Measurements from ENCODE around the gene GHR.
"Not testable (repeated sequence)": the region's sequence is repeated elsewhere in the genome, so short reads cannot be mapped to it uniquely, and the experiment has no call there.

Gene GHR

DNA sequence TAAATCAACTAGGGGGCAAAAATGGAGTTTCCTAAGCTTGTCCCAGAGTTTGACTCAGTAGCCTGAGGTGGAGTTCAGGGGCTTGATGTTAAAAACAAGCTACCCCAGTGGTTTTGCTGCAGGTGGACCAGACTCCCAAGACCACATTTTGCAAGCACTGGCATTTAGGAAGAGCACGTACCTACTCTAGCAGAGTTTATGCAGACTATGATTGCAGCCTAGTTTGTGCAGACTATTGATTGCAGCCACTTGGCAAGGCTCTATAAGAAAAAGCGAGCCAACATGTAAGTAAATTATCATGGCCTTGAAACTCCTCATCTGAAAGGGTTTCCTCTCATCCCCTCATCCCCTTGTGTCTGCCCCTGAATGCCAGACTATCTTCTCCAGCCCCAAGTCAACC, 231.4 kb downstream of the GHR start:
- DNase-seq, result no peak

- no peak for DNase-seq
Measured at GRCh38 chr5:42655982-42656650, 232.9 kb downstream of the GHR start.

- DNase-seq, result no peak
Measured at GRCh38 chr5:42656651-42657015, 233.4 kb downstream of the GHR start.

DNA sequence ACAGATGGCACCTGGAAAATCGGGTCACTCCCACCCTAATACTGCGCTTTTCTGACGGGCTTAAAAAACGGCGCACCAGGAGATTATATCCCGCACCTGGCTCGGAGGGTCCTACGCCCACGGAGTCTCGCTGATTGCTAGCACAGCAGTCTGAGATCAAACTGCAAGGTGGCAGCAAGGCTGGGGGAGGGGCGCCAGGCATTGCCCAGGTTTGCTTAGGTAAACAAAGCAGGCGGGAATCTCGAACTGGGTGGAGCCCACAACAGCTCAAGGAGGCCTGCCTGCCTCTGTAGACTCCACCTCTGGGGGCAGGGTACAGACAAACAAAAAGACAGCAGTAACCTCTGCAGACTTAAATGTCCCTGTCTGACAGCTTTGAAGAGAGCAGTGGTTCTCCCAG, 236.6 kb downstream of the GHR start:
- DNase-seq, result not testable (repeated sequence)

DNA sequence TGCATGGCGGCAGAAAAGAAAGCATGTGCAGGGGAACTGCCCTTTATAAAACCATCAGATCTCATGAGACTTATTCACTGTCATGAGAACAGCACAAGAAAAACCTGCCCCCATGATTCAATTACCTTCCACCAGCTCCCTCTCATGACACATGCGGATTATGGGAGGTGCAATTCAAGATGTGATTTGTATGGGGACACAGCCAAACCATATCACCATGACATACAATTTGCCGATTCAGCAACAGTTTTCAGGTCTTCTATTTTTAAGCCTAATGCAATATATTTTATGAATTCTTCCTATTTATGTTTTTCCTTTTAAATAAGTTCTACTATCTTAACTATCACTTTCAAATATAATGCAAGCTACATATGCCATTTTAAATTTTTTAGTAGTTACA, 242.6 kb downstream of the GHR start:
- DNase-seq, result no peak

DNA sequence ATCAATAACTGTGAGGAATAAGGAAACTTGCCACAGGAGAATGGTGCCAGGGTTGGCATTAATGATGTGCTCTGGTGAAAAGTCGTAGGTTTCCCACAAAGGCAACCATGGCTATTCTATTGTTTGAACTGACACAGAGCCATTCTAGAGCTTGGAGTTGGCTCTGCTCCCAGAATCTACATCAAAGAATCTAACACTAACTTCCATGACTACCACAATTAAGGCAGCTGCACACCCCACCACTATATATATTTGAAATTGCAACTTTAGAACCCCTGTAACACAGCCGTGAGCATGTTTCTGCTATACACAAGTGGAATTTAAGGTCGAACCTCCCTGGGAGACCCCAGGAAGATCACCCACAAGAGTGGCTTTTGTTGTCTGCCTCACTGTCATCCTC, 243.6 kb downstream of the GHR start:
- no peak for DNase-seq

DNA sequence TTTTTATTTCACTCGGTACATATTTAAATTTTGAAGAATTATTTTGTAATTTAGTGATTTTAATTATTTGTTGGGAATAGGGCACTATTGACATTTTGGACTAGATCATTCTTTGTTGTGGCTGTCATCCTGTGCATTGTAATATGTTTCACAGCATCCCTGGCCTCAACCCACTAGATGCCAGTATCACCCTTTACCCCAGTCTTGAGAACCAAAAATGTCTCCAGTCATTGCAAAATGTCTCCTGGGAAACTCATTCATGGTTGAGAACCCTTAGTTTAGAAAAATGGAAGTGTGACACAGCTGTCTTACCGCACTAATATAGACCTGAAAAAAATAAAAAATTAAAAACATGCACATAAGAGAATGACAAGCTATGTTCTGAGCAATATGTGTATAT, 245.0 kb downstream of the GHR start:
- DNase-seq, result no peak

GRCh38 chr5:42672925-42673324, 249.7 kb downstream of the GHR start:
- DNase-seq, result no peak

DNA sequence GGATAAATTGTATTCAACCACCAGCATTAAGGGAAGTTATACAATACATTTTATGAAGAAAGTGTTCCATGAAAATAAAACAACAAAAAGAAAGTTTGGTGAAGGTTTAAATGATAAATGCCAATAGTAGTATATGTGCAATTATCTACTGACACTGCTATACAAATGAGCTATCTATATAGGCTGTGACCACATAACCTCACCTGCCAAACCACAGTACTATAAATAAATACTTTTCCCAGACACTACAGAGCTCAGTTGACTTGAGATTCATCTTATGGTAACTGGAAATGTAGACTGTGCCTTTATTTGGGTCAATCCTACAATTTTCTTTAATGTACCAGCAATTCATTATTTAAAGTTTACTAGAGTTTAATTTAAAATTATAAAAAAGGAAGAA, 252.4 kb downstream of the GHR start:
- DNase-seq, result no peak

DNA sequence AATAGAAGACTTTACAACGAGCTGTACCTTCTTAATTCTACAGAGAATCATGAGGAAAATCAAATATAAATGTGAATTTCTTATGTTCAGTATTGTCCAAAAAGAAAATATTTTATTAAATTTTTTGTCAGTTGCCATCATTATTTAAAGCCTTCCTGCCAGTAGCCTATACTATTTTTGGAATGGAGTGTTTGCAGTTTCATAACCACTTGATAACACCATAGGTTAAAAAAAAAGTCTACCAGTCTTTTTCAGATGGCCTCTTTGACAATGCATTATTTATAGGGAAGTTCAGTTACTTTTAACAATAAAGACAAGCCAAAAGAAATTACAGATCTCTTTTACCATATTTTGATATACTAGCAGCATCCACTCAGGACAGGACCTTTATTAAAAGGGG, 253.1 kb downstream of the GHR start:
- DNase-seq, result no peak

DNA sequence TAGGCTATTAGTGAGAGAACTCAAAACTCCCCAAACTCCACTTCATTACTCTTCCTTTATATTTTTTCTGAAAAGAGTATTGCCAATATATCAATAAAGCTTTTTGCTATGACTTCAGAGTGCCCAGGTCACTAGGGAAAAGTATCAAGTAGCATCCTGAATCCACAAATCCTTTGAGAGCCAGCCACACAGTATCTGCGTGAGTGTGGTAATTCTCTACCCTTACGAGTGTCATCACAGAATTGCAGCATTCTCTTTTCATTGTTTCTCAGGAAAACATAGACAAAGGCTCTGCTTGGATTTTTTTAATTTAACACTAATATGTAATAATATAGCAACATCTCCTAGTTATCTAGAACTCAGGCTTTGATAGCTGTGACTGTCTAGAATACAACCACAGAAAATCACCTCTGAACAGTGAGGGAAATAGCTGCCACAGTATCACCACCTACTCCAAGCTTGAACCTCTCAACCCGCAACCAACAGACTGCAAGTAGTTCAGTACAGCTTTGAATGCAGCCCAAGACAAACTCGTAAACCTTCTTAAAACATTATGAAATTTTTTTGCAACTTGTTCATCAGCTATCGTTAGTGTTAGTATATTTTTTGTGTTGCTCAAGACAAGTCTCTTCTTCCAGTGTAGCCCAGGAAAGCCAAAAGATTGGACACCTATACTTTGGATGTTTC, 254.1 kb downstream of the GHR start:
- no peak for DNase-seq

- no peak for DNase-seq
Measured at GRCh38 chr5:42680046-42680445, 256.8 kb downstream of the GHR start.

DNA sequence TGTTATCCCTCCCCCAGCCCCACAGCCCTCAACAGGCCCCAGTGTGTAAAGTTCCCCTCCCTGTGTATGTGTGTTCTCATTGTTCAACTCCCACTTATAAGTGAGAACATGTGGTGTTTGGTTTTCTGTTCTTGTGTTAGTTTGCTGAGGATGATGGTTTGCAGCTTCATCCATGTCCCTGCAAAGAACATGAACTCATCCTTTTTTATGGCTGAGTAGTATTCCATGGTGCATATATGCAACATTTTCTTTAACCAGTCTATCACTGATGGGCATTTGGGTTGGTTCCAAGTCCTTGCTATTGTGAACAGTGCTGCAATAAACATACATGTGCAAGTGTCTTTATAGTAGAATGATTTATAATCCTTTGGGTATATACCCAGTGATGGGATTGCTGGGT, 261.8 kb downstream of the GHR start:
- not testable (repeated sequence) for DNase-seq

DNA sequence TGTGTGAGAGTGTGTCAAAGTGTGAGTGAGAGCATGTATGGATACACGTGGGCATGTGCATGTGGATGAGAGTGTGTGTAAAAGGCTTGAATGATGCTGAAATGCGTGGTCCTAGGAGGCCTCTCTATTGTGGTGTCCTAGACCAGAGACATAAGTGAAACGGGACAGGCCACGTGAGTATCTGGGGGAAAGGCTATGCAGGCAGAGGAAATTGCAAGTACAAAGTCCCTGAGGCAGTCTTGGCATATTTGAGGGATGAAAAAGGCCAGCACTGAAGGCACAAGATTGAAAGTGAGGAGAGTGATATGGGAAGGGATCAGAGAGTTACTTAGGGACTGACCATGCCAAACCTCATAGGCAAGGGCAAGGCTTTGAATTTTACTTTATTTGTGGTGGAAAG, 266.2 kb downstream of the GHR start:
- no peak for DNase-seq

GRCh38 chr5:42691413-42691937, 268.2 kb downstream of the GHR start:
- DNase-seq, result no peak

DNA sequence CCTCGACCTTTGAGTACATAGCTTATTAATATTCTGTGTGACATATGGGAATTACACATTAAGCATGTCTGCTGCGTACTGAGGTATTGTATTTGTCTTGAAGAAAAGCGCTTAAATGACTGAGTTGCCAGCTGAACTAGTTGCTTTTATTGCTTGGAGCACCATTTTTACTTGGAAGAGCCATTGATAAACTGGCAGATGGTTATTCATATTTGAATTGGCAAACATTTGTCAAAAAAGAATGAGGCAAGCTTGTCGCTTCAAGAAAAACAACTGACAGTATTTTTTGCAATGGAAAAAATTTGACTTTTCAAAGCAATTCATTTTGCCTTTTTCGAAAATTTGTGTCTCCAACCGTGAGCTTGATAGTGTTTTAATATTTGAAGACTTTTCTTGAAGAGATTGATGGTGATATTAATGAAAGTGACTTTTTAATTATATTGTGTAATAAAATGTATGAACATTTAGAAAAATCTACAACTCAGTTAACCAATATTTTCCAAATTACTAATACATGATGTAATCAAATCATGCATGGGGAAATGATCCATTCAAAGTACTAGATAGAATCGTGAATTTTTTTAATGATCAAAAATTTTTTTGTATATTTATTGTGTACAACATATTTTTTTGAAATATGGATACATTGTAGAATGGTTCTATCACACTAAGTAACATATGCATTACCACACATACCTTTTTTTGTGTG, 278.3 kb downstream of the GHR start:
- DNase-seq, result no peak

- no peak for DNase-seq
Measured at GRCh38 chr5:42703238-42703637, 280.0 kb downstream of the GHR start.

GRCh38 chr5:42715785-42716184, 292.5 kb downstream of the GHR start:
- DNase-seq, result no peak

DNA sequence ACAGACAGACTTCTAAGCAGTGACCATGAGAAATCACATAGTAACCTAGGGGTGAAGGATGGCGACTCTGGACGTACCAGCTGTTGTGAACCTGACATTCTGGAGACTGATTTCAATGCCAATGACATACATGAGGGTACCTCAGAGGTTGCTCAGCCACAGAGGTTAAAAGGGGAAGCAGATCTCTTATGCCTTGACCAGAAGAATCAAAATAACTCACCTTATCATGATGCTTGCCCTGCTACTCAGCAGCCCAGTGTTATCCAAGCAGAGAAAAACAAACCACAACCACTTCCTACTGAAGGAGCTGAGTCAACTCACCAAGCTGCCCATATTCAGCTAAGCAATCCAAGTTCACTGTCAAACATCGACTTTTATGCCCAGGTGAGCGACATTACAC, 295.4 kb downstream of the GHR start:
- no peak for DNase-seq

DNA sequence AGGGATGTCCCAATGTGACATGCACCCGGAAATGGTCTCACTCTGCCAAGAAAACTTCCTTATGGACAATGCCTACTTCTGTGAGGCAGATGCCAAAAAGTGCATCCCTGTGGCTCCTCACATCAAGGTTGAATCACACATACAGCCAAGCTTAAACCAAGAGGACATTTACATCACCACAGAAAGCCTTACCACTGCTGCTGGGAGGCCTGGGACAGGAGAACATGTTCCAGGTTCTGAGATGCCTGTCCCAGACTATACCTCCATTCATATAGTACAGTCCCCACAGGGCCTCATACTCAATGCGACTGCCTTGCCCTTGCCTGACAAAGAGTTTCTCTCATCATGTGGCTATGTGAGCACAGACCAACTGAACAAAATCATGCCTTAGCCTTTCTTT, 295.8 kb downstream of the GHR start:
- no peak for DNase-seq

- DNase-seq, result peak; percentile 36
Measured at GRCh38 chr5:42720251-42720650, 297.0 kb downstream of the GHR start.

DNA sequence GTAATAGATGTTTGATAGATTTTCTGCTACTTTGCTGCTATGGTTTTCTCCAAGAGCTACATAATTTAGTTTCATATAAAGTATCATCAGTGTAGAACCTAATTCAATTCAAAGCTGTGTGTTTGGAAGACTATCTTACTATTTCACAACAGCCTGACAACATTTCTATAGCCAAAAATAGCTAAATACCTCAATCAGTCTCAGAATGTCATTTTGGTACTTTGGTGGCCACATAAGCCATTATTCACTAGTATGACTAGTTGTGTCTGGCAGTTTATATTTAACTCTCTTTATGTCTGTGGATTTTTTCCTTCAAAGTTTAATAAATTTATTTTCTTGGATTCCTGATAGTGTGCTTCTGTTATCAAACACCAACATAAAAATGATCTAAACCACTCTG, 298.2 kb downstream of the GHR start:
- no peak for DNase-seq

- DNase-seq, result not testable (repeated sequence)
Measured at GRCh38 chr5:42734531-42735058, 311.4 kb downstream of the GHR start.

DNA sequence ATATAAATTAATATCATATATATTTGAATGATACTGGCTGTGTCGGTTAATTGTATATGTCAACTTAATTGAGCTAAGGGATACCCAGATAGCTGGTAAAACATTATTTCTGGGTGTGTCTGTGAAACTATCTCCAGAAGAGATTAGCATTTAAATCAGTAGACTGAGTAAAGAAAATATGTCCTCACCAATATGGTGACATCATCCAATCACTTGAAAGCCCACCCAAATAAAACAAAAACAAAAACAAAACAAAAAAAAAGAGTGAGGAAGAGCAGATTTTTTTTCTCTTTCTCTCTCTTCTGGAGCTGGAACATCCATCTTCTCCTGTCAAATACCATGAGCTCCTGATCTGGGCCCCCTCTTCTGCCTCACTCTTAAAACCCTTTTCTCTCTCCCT, 317.7 kb downstream of the GHR start:
- no peak for DNase-seq
